ENCODE results near the gene MARVELD1. TPM values are rescaled to one million over a fixed set of nuclear protein-coding genes. Genes with fewer than 3 reads are reported as not detected.

The MARVELD1 gene
- total and polyA plus RNA-seq, 2 of the 13 experiments (the other 11 are each of a cell fraction or from before 2014, with no cell fraction given), result not detected

GRCh38 chr10:97759158-97759887 is 45.8 kb downstream of the MARVELD1 start (continued):
- no peak for TF ChIP-seq FOXP1 (IDR thresholded peaks at IDR 0.05)
- no peak for TF ChIP-seq FOXP1 (CRISPR knock-in tag; IDR thresholded peaks at IDR 0.05)
- TF ChIP-seq ZNF558 (CRISPR knock-in tag; IDR thresholded peaks at IDR 0.05; ENCODE audit: borderline replicate concordance), result no peak
- TF ChIP-seq ZNF564 (CRISPR knock-in tag; IDR thresholded peaks at IDR 0.05), result no peak
- TF ChIP-seq RELA (CRISPR knock-in tag; IDR thresholded peaks at IDR 0.05), result peak; percentile 71; the same call in 1 of the 2 replicates
- no peak for TF ChIP-seq PREB (CRISPR knock-in tag; IDR thresholded peaks at IDR 0.05)
- TF ChIP-seq ARID4A (CRISPR knock-in tag; IDR thresholded peaks at IDR 0.05; ENCODE audit: borderline replicate concordance), result peak; percentile 35; the same call in 1 of the 2 replicates
- no peak for TF ChIP-seq REXO4 (CRISPR knock-in tag; IDR thresholded peaks at IDR 0.05; ENCODE audit: borderline replicate concordance)
- no peak for TF ChIP-seq TRIM22 (IDR thresholded peaks at IDR 0.05)
- TF ChIP-seq FOXA3 (CRISPR knock-in tag; IDR thresholded peaks at IDR 0.05), result 0 out of 2 replicates have a peak, but pooled peaks have one; percentile 22
- no peak for TF ChIP-seq SRY (CRISPR knock-in tag; IDR thresholded peaks at IDR 0.05)
- TF ChIP-seq FOXP4 (CRISPR knock-in tag; IDR thresholded peaks at IDR 0.05), result no peak
- peak; percentile 61; the same call in 1 of the 2 replicates for TF ChIP-seq HNF4G (IDR thresholded peaks at IDR 0.05; ENCODE audit: borderline replicate concordance, low read depth, low read length)
- 0 out of 2 replicates have a peak, but pooled peaks have one; percentile 42 for TF ChIP-seq HNF4G (CRISPR knock-in tag; IDR thresholded peaks at IDR 0.05; ENCODE audit: borderline replicate concordance, low read depth)
- TF ChIP-seq ARHGAP35 (CRISPR knock-in tag; IDR thresholded peaks at IDR 0.05; ENCODE audit: borderline replicate concordance), result no peak
- peak; percentile 72; the same call in 1 of the 2 replicates for TF ChIP-seq ATF2 (CRISPR knock-in tag; IDR thresholded peaks at IDR 0.05)
- TF ChIP-seq ZFX (CRISPR knock-in tag; IDR thresholded peaks at IDR 0.05; ENCODE audit: low read depth), result peak; percentile 69
- TF ChIP-seq CBX1 (IDR thresholded peaks at IDR 0.05; ENCODE audit: low read depth), result no peak
- no peak for TF ChIP-seq ZNF44 (CRISPR knock-in tag; IDR thresholded peaks at IDR 0.05)
- no peak for TF ChIP-seq RBFOX2 (IDR thresholded peaks at IDR 0.05; ENCODE audit: low read depth, low read length)

Measured in HepG2 (cell line).